NCI-H2029 treated with DMSO at 0.1 percent for 48 hours (cell line): ENCODE data around the gene IYD.
"Not testable (repeated sequence)": the region's sequence is repeated elsewhere in the genome, so short reads cannot be mapped to it uniquely, and the experiment has no call there.

Experiments used
- DNase-seq: peaks from one replicate; lab custom pipeline; 2025; lab: John Stamatoyannopoulos, UW

IYD gene

DNA sequence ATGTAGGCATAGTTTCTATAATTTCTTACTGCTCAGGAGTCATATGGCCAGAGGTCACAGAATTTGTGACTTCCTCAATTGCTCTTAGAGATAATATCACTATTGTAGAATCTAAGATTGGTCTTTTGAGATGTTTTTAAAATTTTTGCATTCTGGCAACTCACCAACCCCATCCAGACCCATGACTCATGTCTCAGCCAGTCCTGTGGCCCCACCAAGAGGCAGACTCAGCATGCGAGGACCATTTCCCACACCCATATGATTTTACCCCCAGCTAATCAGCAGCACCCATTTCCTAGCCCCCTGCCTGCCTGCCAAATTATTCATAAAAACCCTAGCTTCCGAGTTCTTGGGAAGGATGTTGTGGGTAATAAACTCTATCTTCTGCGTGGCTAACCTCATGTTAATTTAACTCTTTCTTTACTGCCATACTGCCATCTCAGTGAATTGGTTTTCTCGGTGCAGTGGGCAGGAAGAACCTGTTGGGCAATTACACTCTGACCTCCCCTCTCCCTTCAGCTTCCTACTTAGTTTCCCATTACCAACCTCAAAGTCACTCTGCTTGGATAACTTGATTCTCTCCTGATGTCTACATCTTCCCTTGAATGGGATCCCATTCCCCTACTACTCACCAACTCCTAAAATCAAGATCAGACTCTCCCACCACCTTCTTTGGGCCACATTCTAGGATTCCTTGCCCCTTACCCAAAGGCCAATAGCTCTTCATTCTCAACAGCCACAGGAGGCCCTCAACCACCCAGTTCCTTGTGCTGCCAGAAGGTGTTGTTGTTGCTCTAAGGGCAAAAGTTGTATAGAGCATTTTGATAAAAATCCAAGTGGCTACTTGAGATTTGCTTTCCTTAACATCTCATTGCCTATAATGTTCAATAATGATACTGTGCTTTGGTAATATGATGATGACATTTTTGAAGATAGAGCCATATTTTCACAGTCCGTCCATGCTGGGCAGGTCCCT, 16.2 kb upstream of the IYD start:
- no peak for DNase-seq

DNA sequence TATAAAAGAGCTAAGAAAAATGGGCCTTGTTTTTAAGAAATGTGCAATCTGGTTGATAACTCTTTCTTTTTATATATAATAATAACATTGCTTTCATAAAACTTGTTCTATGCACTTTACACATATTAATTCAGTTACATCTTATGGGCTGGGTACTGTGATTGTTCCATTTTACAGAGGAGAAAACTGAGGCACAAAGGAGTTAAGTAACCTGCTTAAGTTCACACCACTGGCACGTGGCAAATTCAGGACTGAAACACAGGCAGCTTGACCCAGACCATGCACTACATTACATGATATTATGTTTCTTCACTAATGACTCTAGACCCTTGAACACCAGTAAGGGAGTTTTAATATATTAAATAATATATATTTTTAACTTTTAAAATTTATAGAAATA, 15.4 kb upstream of the IYD start:
- DNase-seq: no peak

DNA sequence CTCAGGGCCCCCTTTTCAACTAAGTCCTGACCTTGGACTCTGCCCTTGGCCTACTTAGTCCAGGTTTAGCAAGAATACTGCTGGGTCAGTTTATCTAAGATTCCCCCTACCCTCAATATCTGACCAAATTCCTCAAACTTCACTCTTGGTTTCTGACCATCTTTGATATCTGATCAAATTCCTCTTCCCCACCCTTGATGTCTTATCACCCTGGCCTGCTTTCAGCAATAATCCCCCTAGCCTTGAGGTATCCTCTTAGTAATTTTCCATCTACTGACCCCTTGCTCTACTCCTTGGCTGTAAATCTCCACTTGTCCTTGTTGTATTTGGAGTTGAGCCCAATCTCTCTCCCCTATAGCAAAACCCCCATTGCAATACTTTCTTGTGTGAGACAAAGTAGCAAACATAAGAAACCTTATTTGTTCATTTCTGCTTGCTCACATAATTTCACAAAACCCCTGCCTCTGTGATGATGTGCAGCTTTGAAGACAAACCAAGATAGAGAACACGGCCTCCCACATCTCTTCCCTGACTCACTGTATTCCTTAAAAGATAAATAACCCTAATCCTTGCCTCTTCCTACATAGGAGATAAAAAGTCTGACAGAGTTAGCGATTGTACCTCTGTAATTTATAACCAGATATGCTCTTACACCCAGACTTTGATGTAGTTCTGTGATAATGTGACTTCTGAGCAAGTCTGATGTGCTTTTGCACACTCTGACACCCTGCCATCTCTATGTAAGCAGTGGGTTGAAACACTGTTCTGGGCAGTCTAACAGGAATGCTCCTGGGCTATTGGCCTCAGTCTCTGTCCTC, 13.8 kb upstream of the IYD start:
- DNase-seq: no peak

DNA sequence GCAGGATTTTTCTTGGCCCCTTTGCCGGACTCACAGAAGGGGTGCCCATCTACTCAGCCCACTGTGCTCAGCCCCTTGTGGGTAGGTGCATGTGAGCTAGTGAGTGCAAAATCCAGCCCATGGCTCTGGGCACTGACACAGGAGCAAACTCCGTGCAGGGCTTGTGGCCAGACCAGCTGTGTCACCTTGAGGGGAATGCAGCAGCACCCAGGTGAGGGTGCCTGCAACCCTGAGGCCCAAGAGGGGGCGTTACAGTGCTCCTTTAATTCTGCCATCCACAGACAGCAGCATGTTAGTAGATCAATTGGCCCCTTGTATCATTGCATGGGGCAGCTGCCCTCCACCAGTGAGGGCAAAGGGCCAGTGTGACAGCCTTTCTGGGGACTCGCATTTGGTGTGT, 12.9 kb upstream of the IYD start:
- DNase-seq: no peak

DNA sequence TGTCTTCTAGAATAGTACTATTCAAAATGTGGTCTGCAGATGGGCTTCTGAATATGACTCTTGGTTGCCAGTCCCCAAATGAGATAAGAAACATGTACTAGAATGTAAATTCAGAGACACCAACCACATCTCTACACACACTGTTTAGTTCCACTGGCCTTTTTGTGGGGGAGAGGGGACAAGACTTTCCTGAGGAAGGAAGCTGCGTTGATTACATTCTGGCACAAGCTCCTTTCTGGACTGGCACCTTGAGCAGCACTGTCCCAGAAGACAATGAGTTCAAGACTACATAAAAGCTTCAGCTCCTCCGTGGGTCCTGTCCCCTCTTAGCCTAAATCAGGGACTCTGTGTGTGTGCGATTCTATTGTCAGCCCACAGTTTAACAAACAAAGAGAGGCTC, 6.9 kb upstream of the IYD start:
- no peak for DNase-seq

DNA sequence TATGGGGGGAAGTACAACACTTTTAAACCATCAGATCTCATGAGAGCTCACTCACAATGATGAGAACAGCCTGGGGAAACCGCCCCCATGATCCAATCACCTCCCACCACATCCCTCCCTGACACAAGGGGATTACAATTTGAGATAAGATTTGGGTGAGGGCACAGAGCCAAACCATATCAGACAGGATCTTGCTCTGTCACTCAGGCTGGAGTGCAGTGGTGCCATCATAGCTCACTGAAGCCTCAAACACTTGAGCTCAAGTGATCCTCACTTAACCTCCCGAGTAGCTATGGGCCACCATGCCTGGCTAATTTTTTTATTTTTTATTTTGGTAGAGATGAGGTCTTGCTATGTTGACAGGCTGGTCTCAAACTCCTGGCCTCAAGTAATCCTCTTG, 5.1 kb upstream of the IYD start:
- DNase-seq: peak; percentile 1

DNA sequence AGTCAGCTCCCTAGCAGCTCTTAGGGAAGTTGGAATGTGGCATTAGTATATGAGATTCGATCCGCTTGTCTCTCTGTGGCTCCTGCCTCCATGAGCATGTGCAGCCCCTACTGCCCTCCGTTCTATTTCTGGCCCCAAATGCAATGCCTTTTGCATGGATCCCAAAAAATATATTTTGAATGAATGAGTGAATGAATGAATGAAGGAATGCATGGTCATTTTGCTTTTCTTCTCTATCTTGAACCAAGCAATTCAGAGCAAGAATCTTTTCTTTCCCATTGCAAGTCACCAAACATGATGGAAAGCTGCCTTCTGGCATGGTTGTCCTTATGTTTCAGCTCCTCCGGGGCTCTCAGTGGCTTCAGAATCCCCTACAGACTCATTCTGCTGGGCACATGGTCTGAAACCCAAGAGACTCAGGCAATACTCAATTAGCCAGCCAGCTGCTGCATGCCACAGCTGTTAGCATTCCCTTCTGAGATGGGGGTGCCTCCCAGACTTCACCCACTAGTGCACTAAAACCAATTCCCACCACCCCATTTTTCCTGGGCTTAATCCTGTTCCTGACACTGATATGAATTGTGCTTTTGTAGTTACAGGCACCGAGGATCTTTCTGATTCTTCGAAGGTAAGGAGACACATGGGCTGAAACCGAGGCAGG, 2.6 kb upstream of the IYD start:
- DNase-seq: no peak

DNA sequence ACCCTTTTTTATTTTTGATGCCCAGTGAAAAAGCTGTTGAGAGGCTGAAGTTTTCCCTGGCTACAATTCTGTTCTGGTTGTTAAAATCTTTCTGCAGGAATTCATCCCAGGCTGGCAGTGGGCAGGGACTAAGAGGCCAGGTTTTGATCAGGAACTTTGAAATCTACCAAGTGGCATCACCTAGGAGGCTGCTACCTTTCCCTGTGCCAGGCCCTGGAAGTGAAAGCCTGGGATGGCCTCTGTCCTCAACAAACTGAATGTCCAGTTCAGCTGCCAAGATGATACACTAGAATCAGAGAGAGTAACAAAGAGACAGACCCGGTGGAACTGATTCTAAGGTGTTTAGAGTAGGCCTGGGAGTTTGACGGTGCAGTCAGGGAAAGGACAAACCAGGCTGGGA, 596 bp downstream of the IYD start:
- DNase-seq: no peak

DNA sequence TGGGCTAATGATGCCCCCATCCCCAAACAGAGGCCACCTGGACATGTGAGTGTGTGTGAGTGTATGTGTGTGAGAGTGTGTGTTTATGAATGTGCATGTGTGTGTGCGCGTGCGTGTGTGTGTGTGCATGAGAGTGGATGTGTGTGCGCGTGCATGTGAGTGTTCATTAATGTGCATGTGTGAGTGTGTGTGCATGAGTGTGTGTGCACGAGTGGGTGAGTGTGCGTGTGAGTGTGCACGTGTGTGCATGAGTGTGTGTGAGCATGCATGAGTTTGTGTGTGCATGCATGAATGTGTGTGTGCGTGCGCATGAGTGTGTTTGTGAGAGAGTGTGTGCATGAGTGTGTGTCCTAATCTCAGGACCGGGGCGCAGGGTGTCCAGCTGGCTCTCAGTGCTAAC, 1.3 kb downstream of the IYD start:
- DNase-seq: no peak

DNA sequence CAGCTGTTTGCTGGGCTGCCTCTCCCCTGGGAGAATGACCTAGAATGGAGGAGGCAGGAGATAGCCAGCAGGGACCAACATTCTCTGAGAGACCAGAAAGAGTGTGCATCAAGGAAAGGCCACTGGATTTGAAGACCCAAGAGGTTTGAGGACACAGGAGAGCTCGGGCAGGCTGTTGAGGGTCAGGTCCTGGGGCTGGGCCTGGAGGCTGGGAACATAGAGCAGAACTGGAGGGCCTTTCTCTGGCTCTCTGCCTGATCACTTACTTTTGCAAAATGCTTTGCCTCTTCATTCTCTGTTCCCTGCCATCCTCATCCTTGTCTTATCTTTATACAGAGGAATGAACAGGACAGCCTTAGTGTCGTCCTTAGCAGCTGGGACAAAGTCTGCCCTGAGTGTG, 2.5 kb downstream of the IYD start:
- DNase-seq: no peak

DNA sequence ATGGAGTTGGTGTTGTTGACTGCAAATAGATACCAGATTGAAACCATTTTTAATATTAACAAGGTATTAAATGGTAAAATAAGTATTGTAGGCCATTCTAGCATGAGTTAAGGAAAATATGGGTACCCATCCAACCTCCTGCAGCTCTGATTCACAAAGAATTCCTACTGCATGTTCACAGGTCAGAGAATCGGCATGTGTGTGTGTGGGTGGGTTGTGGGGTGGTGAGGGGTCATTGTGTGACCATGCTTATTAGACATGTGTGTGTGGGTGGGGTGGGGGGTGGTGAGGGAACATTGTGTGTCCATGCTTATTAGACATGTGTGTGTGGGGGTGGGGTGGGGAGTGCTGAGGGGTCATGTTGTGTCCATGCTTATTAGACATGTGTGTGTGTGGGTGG, 3.2 kb downstream of the IYD start:
- no peak for DNase-seq

DNA sequence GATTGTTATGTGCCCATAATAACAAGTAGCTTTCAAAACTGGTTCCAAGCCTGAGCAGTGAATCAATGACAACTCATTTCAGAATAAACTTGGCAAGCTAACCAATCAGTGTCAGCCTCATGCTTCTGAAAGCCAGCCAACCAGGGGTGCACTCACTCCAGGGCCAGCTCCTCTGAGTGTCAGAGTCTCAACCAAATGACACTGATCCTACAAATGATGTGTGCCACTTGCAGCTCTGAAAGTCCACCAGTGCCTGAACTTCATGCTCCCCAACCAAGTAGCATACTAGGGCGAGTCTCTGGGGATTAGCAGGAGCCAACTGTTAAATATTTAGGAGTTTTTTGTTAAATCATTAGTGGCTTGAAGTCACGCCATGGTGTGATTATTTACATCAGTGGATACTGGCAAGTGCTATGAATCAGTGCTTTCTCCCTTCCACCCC, 4.5 kb downstream of the IYD start:
- DNase-seq: no peak

DNA sequence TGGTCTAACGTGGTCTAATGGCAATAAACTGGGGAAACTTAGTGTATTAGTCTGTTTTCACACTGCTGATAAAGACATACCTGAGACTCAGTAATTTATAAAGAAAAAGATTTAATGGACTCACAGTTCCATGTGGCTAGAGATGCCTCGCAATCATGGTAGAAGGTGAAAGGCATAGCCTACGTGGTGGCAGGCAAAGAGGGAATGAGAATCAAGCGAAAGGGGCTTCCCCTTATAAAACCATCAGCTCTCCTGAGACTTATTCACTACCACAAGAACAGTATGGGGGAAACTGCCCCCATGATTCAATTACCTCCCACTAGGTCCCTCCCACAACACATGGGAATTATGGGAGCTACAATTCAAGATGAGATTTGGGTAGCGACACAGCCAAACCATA, 5.5 kb downstream of the IYD start:
- DNase-seq: not testable (repeated sequence)

DNA sequence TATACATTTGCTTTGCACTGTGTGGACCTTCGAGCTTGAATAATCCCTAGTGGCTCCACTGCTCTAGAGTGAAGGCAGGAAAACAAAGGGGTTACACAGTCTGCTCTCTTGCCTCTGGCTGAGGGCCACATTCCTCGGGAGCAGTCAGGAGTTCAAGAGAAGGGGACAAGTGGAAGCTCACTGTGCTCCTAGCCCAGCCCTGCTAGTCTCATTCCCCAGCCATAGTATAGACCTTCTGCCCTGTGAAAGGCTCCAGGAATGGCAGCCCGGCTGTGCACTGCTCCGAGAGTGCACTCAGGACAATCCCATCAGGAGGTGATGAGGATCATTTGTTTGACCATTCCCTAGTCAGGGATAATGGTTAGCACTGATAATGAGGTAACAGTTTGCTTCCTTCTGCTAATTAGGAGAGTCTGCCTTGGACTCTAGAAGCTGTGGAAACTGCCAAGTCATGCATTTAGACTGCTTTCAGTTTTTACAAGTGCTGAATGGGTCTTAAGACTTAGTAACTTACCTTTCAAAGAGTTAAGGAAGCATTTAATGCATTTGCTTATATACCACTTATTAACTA, 8.5 kb downstream of the IYD start:
- peak; percentile 5 for DNase-seq

DNA sequence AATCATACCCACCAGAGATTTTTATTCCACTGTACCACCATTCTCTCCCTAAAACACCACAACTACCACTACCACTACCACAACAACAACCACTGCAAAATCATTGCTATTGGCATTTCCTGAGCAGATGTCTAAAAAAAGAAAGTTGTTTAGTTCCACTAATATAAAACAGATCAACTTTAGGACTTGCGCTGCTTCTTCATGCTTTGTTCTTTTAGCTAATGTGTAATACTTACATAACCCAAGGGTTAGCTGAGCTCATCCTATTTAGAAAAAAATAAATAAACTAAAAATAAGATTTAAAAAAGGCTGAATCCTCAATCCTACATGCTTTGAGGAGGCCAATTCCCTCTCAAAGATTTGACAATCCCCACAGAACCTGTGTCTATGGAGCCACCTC, 11.4 kb downstream of the IYD start:
- no peak for DNase-seq

DNA sequence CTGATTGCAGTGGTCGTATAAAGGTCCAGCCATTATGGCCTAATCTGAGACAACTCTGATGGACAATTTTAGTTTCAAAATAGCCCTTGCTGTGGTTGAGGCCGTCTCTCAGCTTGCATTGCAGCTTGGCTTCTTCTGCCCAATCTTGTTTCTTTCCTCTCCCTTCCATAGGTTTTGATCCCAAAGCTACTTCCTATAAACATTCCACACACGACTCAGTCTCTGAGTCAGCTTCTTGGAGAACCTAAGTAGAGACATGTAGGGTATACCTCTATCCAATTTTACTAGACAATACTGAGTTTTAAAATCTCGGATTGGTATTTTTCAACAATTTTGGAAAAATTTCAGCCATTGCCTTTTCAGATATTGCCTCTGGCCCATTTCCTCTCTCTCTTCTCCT, 13.4 kb downstream of the IYD start:
- DNase-seq: no peak

DNA sequence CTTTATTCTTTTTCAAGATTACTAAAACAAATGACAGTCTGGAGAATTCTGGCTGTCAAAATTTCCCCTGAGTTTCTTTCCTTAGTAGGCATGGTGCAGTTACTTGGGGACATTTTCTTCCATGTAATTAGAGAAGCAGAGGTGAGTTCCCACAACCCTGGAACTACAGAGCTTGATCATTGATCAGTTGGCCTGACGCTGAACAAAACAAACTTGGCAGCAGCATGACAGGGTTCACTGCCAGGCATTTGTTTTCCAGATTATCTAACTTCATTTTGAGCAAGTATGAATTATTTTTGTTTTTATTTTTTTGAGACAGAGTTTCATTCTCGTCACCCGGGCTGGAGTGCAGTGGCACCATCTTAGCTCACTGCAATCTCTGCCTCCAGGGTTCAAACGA, 22.6 kb downstream of the IYD start:
- DNase-seq: no peak

DNA sequence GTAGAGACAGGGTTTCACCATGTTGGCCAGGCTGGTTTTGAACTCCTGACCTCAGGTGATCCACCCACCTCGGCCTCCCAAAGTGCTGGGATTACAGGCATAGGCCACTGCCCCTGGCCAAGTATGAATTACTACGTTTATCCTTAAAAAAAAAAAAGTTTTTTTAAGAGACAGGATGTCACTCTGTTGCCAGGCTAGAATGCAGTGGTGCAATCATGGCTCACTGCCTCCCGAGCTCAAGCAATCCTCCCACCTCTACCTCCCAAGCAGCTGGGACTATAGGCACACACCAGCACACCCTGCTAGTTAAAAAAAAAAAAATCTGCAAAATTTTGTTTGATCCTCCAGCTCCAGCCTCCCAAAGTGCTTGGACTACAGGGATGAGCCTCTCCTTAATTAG, 23.1 kb downstream of the IYD start:
- no peak for DNase-seq

DNA sequence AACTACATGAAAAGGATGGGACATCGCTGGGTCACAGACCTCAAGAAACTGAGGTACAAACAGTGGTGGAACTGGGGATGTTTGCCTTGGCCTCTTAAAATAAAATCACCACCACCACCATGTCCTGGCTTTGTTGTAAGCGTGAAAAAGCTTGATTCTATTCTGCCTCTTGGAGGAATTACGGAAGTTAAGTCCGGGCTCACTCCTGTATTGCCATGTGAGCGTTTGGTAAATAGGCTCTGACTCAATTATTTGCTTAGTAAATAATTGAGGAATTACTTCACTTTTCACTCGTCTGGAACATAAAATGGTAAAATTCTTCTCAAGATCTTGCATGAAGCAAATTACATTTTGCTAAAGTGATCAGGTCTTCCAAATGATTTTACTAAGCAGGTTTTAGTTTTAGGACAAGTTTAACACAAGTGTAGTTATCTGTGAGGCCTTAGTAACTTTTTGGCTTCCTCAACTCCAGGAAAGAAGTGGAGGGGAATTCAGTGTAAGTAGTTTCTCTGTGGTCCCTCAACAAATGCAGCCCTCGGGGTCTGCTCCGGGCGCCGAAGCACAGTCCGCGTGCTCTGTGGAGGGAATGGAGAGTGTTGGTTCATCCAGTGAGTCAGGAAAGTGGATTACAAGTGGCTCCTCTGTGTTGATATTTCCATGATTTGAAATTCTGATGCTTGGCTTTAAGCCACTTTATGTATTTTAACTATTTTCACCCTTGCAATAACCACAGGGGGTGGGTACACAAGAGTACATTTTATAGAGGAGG, 23.8 kb downstream of the IYD start:
- DNase-seq: no peak

DNA sequence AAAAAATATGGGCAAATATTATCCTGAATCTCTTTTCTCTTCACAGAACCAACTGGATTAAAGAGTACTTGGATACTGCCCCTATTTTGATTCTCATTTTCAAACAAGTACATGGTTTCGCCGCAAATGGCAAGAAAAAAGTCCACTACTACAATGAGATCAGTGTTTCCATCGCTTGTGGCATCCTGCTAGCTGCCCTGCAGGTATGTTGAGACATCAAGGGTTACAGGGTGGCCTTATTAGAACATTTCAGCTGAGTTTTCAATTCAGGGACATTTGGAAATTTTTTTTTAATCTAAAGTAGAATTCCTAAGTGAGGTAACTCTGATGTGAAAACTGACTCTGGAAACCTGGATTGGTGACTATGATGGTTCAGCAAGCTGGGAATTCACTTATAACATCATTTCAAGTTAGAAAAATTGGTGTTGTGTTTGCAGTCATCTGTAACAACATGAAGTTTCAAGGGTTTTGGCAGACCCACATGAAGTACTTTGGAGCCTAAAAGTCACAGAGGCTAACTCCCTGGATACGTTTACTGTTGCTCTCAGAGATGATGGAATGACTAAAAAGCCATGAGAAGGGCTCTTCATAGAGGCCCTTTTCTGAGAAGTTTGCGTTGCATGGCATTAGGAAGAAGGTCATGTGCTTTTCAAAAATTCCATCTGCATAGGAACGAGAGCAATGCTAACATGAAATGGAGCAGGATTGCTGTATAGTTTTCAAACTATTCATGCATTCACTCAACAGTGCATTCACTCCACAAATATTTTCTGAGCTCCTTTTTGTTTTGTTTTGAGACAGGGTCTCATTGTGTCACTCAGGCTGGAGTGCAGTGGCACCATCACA, 25.5 kb downstream of the IYD start:
- no peak for DNase-seq

DNA sequence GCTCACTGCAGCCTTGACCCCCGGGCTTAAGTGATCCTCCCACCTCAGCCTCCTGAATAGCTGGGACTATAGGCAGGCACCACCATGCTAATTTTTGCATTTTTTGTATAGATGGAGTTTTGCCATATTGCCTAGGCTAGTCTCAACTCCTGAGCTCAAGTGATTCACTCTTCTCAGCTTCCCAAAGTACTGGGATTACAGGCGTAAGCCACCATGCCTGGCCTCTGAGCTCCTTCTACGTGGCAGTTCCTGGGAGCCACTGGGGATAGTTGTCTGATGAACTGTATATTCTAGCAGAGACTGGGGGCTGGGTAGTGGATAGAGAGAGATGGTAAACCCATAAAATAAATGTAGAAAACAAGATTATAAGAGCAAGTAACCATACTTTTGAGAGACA, 26.1 kb downstream of the IYD start:
- DNase-seq: no peak
